Activated CD4-positive, CD25-positive, alpha-beta regulatory T cell treated with anti-CD3 and anti-CD28 coated beads, Interleukin-2, amount 50 U/mL, for 72 hours (primary cell): ENCODE measurements around the gene ENOSF1.
"Not testable (repeated sequence)": the region's sequence is repeated elsewhere in the genome, so short reads cannot be mapped to it uniquely, and the experiment has no call there.

Source experiments
- DNase-seq: peaks from one replicate; pipeline ENCODE4 v3.0.0; 2021

The ENOSF1 gene

GRCh38 chr18:712401-713134, at the start of gene ENOSF1:
ENOSF1 (minus strand) TSS chr18:712630; CDS start chr18:712587, 43 bp downstream.
- DNase-seq, result peak; percentile 90

- DNase-seq, result not testable (repeated sequence)
These were observed 47.4 kb upstream of the ENOSF1 start for GRCh38 chr18:759864-760263.

- no peak for DNase-seq
These were observed 43.1 kb upstream of the ENOSF1 start for GRCh38 chr18:755506-755905.

GRCh38 chr18:754656-755055, 42.2 kb upstream of the ENOSF1 start:
- DNase-seq, result no peak

- no peak for DNase-seq
These were observed 38.0 kb upstream of the ENOSF1 start for GRCh38 chr18:750456-750855.

- DNase-seq, result no peak
These were observed 32.6 kb upstream of the ENOSF1 start for GRCh38 chr18:744832-745597.

- no peak for DNase-seq
These were observed 29.6 kb upstream of the ENOSF1 start for GRCh38 chr18:741931-742512.

GRCh38 chr18:732371-732770, 19.9 kb upstream of the ENOSF1 start:
- DNase-seq, result no peak

GRCh38 chr18:731185-731584, 18.8 kb upstream of the ENOSF1 start:
- DNase-seq, result no peak

GRCh38 chr18:730692-731091, 18.3 kb upstream of the ENOSF1 start:
- no peak for DNase-seq

- DNase-seq, result not testable (repeated sequence)
These were observed 17.7 kb upstream of the ENOSF1 start for GRCh38 chr18:730120-730519.

GRCh38 chr18:725646-726045, 13.2 kb upstream of the ENOSF1 start:
- DNase-seq, result no peak

- no peak for DNase-seq
These were observed 11.2 kb upstream of the ENOSF1 start for GRCh38 chr18:723541-724080.

GRCh38 chr18:717003-717402, 4.6 kb upstream of the ENOSF1 start:
- DNase-seq, result no peak

- no peak for DNase-seq
These were observed 3.2 kb upstream of the ENOSF1 start for GRCh38 chr18:715626-716025.

- DNase-seq, result no peak
These were observed 683 bp upstream of the ENOSF1 start for GRCh38 chr18:713135-713490.

GRCh38 chr18:711657-712400, 601 bp downstream of the ENOSF1 start:
- peak; percentile 58 for DNase-seq

GRCh38 chr18:711310-711656, 1.1 kb downstream of the ENOSF1 start:
- peak; percentile 42 for DNase-seq

- no peak for DNase-seq
These were observed 1.8 kb downstream of the ENOSF1 start for GRCh38 chr18:710418-711300.

- DNase-seq, result no peak
These were observed 2.7 kb downstream of the ENOSF1 start for GRCh38 chr18:709771-710170.

- no peak for DNase-seq
These were observed 4.3 kb downstream of the ENOSF1 start for GRCh38 chr18:708096-708495.

GRCh38 chr18:706405-706804, 6.0 kb downstream of the ENOSF1 start:
- no peak for DNase-seq
